GM23338 (cell line): ENCODE data around the gene ADGRG2. TPM values are rescaled to one million over a fixed set of nuclear protein-coding genes. Genes with fewer than 3 reads are reported as not detected.

Source experiments
- ATAC-seq: fragments of 200-7000 bp; cut with Tn5 transposase; 3 replicates; pipeline ENCODE4 v1.9.1; 2020
- DNase-seq: peaks from one replicate; pipeline ENCODE4 v3.0.0-alpha.2; 2015; ENCODE audit warnings: low spot score
- H2AFZ ChIP-seq: fragments of 200-600 bp; sonication (generic); 2 replicates; pipeline ENCODE4 v1.8.0; 2016; ENCODE audit warnings: antibody characterized with exemption, mild to moderate bottlenecking, moderate library complexity
- H3F3A ChIP-seq: fragments of 200-600 bp; sonication (generic); replicated peaks from 2 replicates; pipeline ENCODE4 v1.8.0; 2017; ENCODE audit warnings: antibody characterized with exemption, mixed run types, low read depth
- H3K27ac ChIP-seq: fragments of 200-600 bp; sonication (generic); 2 replicates; pipeline ENCODE4 v1.6.1; 2016; ENCODE audit warnings: low read depth
- H3K27me3 ChIP-seq: fragments of 200-600 bp; sonication (generic); 2 replicates; pipeline ENCODE4 v1.8.0; 2016; ENCODE audit warnings: mild to moderate bottlenecking, mixed run types, moderate library complexity; ENCODE audit not compliant: insufficient read depth
- H3K36me3 ChIP-seq: fragments of 200-600 bp; sonication (generic); 2 replicates; pipeline ENCODE4 v1.8.0; 2016; ENCODE audit warnings: mild to moderate bottlenecking; ENCODE audit not compliant: insufficient read depth
- H3K4me1 ChIP-seq: fragments of 200-600 bp; sonication (generic); 2 replicates; pipeline ENCODE4 v1.8.0; 2016; ENCODE audit warnings: mild to moderate bottlenecking, moderate library complexity; ENCODE audit not compliant: insufficient read depth
- H3K4me2 ChIP-seq: fragments of 200-600 bp; sonication (generic); 2 replicates; pipeline ENCODE4 v1.7.1; 2017; ENCODE audit warnings: mixed run types
- H3K4me3 ChIP-seq: fragments of 200-600 bp; sonication (generic); 2 replicates; pipeline ENCODE4 v1.6.1; 2016; ENCODE audit warnings: mixed run types
- H3K79me2 ChIP-seq: fragments of 200-600 bp; sonication (generic); replicated peaks from 2 replicates; pipeline ENCODE4 v1.8.0; 2017; ENCODE audit warnings: mild to moderate bottlenecking; ENCODE audit not compliant: insufficient read depth
- H3K9me2 ChIP-seq: fragments of 200-600 bp; sonication (generic); 2 replicates; pipeline ENCODE4 v1.8.0; 2017; ENCODE audit not compliant: insufficient read depth
- H4K20me1 ChIP-seq: fragments of 200-600 bp; sonication (generic); replicated peaks from 2 replicates; pipeline ENCODE4 v1.8.0; 2017; ENCODE audit warnings: mild to moderate bottlenecking; ENCODE audit not compliant: insufficient read depth
- H3K27ac Mint-ChIP-seq: 2 replicates; pipeline ENCODE4 v1.8.0; 2020; ENCODE audit warnings: inconsistent platforms, mild to moderate bottlenecking, moderate library complexity, mixed read lengths
- H3K27me3 Mint-ChIP-seq: 3 replicates; pipeline ENCODE4 v1.8.0; 2022; ENCODE audit warnings: low read depth, mild to moderate bottlenecking, moderate library complexity, mixed read lengths, inconsistent platforms; ENCODE audit not compliant: insufficient read depth, poor library complexity
- H3K36me3 Mint-ChIP-seq: 3 replicates; pipeline ENCODE4 v1.8.0; 2021; ENCODE audit warnings: low read depth, mild to moderate bottlenecking, inconsistent platforms, moderate library complexity, mixed read lengths
- H3K4me1 Mint-ChIP-seq: 3 replicates; pipeline ENCODE4 v1.8.0; 2020; ENCODE audit warnings: mild to moderate bottlenecking, inconsistent platforms, mixed read lengths
- H3K4me3 Mint-ChIP-seq: 3 replicates; pipeline ENCODE4 v1.8.0; 2021; ENCODE audit warnings: moderate library complexity, mild to moderate bottlenecking, inconsistent platforms, mixed read lengths
- H3K9me3 Mint-ChIP-seq: 3 replicates; pipeline ENCODE4 v1.8.0; 2020; ENCODE audit warnings: moderate library complexity, mild to moderate bottlenecking, inconsistent platforms, mixed read lengths
- EZH2phosphoT487 ChIP-seq: fragments of 200-600 bp; sonication (generic); IDR thresholded peaks from one replicate; pipeline ENCODE4 v1.8.1; 2018; ENCODE audit warnings: antibody characterized with exemption; ENCODE audit not compliant: unreplicated experiment
- NANOG ChIP-seq: IDR thresholded peaks from 2 replicates; pipeline ENCODE4 v1.6.1; 2016; ENCODE audit warnings: antibody characterized with exemption, borderline replicate concordance
- ZNF331 ChIP-seq: fragments of 250-450 bp; sonication (Bioruptor Pico); IDR thresholded peaks from 2 replicates; pipeline ENCODE4 v1.5.0; 2020; ENCODE audit warnings: low read depth, mild to moderate bottlenecking, moderate library complexity
- polyA plus RNA-seq: library from polyadenylated mRNA; unstranded; fragments of >200 nt; fragmentation: Nextera tagmentation; extraction: Ambion mirVana; gene quantifications from 2 replicates; pipeline ENCODE4 v1.2.1, GENCODE V29; 2016
- total RNA-seq: library from RNA; depleted of rRNA; stranded (reverse); fragments of >200 nt; shearing (Covaris generic); gene quantifications from 2 replicates; pipeline ENCODE4 v1.2.3, GENCODE V29; 2014
- TF ChIP-seq, protein P1 (sequence below): fragments of 250-450 bp; sonication (Bioruptor Pico); IDR thresholded peaks from 2 replicates; pipeline ENCODE4 v1.5.0; 2020; ENCODE audit warnings: mild to moderate bottlenecking, moderate library complexity
- TF ChIP-seq, protein P2 (sequence below), 2 experiments: fragments of 200-600 bp in 1 of 2; sonication (generic) in 1 of 2; conservative IDR thresholded peaks; 2 replicates each; pipeline versions ENCODE4 v1.5.1 to v1.6.1; 2016 to 2017; ENCODE audit warnings: antibody characterized with exemption in 2 of 2, low read depth in 2 of 2, mild to moderate bottlenecking in 2 of 2, moderate library complexity in 1 of 2

Gene ADGRG2
- total and polyA plus RNA-seq, 2 experiments from 2014 or later = 4.0 to 10.8 TPM

- TF ChIP-seq, protein P1, sequence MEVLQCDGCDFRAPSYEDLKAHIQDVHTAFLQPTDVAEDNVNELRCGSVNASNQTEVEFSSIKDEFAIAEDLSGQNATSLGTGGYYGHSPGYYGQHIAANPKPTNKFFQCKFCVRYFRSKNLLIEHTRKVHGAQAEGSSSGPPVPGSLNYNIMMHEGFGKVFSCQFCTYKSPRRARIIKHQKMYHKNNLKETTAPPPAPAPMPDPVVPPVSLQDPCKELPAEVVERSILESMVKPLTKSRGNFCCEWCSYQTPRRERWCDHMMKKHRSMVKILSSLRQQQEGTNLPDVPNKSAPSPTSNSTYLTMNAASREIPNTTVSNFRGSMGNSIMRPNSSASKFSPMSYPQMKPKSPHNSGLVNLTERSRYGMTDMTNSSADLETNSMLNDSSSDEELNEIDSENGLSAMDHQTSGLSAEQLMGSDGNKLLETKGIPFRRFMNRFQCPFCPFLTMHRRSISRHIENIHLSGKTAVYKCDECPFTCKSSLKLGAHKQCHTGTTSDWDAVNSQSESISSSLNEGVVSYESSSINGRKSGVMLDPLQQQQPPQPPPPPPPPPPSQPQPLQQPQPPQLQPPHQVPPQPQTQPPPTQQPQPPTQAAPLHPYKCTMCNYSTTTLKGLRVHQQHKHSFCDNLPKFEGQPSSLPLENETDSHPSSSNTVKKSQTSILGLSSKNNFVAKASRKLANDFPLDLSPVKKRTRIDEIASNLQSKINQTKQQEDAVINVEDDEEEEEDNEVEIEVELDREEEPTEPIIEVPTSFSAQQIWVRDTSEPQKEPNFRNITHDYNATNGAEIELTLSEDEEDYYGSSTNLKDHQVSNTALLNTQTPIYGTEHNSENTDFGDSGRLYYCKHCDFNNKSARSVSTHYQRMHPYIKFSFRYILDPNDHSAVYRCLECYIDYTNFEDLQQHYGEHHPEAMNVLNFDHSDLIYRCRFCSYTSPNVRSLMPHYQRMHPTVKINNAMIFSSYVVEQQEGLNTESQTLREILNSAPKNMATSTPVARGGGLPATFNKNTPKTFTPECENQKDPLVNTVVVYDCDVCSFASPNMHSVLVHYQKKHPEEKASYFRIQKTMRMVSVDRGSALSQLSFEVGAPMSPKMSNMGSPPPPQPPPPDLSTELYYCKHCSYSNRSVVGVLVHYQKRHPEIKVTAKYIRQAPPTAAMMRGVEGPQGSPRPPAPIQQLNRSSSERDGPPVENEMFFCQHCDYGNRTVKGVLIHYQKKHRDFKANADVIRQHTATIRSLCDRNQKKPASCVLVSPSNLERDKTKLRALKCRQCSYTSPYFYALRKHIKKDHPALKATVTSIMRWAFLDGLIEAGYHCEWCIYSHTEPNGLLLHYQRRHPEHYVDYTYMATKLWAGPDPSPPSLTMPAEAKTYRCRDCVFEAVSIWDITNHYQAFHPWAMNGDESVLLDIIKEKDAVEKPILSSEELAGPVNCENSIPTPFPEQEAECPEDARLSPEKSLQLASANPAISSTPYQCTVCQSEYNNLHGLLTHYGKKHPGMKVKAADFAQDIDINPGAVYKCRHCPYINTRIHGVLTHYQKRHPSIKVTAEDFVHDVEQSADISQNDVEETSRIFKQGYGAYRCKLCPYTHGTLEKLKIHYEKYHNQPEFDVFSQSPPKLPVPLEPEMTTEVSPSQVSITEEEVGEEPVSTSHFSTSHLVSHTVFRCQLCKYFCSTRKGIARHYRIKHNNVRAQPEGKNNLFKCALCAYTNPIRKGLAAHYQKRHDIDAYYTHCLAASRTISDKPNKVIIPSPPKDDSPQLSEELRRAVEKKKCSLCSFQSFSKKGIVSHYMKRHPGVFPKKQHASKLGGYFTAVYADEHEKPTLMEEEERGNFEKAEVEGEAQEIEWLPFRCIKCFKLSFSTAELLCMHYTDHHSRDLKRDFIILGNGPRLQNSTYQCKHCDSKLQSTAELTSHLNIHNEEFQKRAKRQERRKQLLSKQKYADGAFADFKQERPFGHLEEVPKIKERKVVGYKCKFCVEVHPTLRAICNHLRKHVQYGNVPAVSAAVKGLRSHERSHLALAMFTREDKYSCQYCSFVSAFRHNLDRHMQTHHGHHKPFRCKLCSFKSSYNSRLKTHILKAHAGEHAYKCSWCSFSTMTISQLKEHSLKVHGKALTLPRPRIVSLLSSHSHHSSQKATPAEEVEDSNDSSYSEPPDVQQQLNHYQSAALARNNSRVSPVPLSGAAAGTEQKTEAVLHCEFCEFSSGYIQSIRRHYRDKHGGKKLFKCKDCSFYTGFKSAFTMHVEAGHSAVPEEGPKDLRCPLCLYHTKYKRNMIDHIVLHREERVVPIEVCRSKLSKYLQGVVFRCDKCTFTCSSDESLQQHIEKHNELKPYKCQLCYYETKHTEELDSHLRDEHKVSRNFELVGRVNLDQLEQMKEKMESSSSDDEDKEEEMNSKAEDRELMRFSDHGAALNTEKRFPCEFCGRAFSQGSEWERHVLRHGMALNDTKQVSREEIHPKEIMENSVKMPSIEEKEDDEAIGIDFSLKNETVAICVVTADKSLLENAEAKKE = no peak
- TF ChIP-seq ZNF331 (CRISPR knock-in tag) = no peak
These were observed 147.3 kb downstream of the ADGRG2 start (continued) for GRCh38 chrX:18974993-18975392.

DNA sequence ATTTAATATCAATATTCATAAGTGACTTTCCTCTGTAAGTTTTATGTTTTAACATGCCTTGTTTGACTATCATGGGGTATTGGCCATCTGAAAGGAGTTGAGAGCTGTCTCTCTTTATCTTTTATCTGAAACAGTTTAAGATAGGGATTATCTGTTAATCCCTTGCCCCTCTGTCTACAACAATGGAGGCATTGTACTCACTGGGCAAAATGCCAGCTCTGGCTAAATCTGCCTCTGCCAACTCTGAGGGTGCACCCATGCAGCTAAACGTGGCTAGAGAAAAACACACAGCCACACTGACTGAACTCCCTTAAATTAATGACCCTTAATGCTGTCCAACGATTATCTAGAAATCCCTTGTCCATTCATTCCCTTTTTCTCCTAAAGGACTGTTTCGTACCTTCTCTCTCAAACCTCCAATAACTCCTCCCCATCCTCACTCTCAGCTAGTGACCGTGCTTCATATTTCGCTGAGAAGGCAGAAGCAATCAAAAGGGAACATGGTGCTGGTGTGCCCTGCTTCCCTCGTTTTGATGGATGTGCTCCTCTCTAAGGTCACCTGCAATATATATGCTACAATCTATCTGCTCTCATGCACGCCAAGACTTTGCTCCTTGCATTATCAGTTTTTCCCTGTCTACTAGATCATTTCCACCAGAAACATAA is 148.6 kb downstream of the ADGRG2 start:
- no peak overlapping the region for H3K4me3 Mint-ChIP-seq
- no peaks in the 10 kb centered on the region for H3K36me3 Mint-ChIP-seq
- Histone ChIP-seq H3K4me2 (no peak overlapping the region), H3K9me2 (no peaks in the 10 kb centered on the region), H3K36me3 (no peaks in the 10 kb centered on the region), H3K79me2 (no peaks in the 10 kb centered on the region), H3K27me3 (no peaks in the 10 kb centered on the region), H3K4me1 (no peaks in the 10 kb centered on the region), H2AFZ (no peak overlapping the region), H4K20me1 (peaks cover 5% of the 10 kb centered on the region; the same call in 1 of the 2 replicates), H3K27ac (no peak overlapping the region), H3K4me3 (no peak overlapping the region), H3F3A (no peaks in the 10 kb centered on the region)
- ATAC-seq (no peak), DNase-seq (no peak)
- H3K27me3 Mint-ChIP-seq = no peaks in the 10 kb centered on the region
- no peak overlapping the region for H3K27ac Mint-ChIP-seq
- H3K4me1 Mint-ChIP-seq = no peaks in the 10 kb centered on the region
- H3K9me3 Mint-ChIP-seq = no peaks in the 10 kb centered on the region
- TF ChIP-seq EZH2phosphoT487 (no peak), ZNF331 (CRISPR knock-in tag) (no peak), NANOG (no peak)
- TF ChIP-seq, protein P1 = no peak
- TF ChIP-seq, protein P2, sequence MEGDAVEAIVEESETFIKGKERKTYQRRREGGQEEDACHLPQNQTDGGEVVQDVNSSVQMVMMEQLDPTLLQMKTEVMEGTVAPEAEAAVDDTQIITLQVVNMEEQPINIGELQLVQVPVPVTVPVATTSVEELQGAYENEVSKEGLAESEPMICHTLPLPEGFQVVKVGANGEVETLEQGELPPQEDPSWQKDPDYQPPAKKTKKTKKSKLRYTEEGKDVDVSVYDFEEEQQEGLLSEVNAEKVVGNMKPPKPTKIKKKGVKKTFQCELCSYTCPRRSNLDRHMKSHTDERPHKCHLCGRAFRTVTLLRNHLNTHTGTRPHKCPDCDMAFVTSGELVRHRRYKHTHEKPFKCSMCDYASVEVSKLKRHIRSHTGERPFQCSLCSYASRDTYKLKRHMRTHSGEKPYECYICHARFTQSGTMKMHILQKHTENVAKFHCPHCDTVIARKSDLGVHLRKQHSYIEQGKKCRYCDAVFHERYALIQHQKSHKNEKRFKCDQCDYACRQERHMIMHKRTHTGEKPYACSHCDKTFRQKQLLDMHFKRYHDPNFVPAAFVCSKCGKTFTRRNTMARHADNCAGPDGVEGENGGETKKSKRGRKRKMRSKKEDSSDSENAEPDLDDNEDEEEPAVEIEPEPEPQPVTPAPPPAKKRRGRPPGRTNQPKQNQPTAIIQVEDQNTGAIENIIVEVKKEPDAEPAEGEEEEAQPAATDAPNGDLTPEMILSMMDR (conservative IDR thresholded peaks at IDR 0.05; ENCODE audit: low read depth in 2 of 2) = no peak
